ENCODE results near the gene LRP2BP.
A peak's percentile ranks its signal among the peaks of the same experiment; 100 is the strongest.

The LRP2BP gene

GRCh38 chr4:185384930-185385331, 10.8 kb downstream of the LRP2BP start:
- ATAC-seq (ENCODE audit: low read depth) (peak; percentile 49; the same call in 2 of the 3 replicates), DNase-seq (ENCODE audit: low spot score) (no peak)
- Histone ChIP-seq H3K27ac (ENCODE audit: poor library complexity, severe bottlenecking) (peak overlapping the region; percentile 27), H3K9me3 (ENCODE audit: severe bottlenecking) (no peaks in the 10 kb centered on the region), H3K27me3 (ENCODE audit: insufficient read depth, poor library complexity, severe bottlenecking) (no peaks in the 10 kb centered on the region), H3K36me3 (ENCODE audit: low read depth) (no peaks in the 10 kb centered on the region), H3K4me1 (ENCODE audit: insufficient read depth, poor library complexity, severe bottlenecking) (peaks cover 29% of the 10 kb centered on the region), H3K4me3 (ENCODE audit: severe bottlenecking) (no peak overlapping the region)
- TF ChIP-seq CTCF (IDR thresholded peaks at IDR 0.05; ENCODE audit: poor library complexity, severe bottlenecking): no peak

GRCh38 chr4:185384061-185384460, 11.7 kb downstream of the LRP2BP start:
- H3K9me3 ChIP-seq (ENCODE audit: severe bottlenecking): no peaks in the 10 kb centered on the region
- peaks cover 29% of the 10 kb centered on the region for H3K4me1 ChIP-seq (ENCODE audit: insufficient read depth, poor library complexity, severe bottlenecking)

GRCh38 chr4:185383451-185383850, 12.3 kb downstream of the LRP2BP start:
- Histone ChIP-seq H3K9me3 (ENCODE audit: severe bottlenecking) (no peaks in the 10 kb centered on the region), H3K4me3 (ENCODE audit: severe bottlenecking) (no peak overlapping the region), H3K27ac (ENCODE audit: poor library complexity, severe bottlenecking) (no peak overlapping the region), H3K27me3 (ENCODE audit: insufficient read depth, poor library complexity, severe bottlenecking) (no peaks in the 10 kb centered on the region), H3K36me3 (ENCODE audit: low read depth) (no peaks in the 10 kb centered on the region), H3K4me1 (ENCODE audit: insufficient read depth, poor library complexity, severe bottlenecking) (peaks cover 29% of the 10 kb centered on the region)
- DNase-seq (ENCODE audit: low spot score) (no peak), ATAC-seq (ENCODE audit: low read depth) (0 out of 3 replicates have a peak, but pooled peaks have one; percentile 51)
- TF ChIP-seq CTCF (IDR thresholded peaks at IDR 0.05; ENCODE audit: poor library complexity, severe bottlenecking): no peak

More at GRCh38 chr4:185384061-185384460, 11.7 kb downstream of the LRP2BP start:
- no peaks in the 10 kb centered on the region for H3K36me3 ChIP-seq (ENCODE audit: low read depth)
- no peak for TF ChIP-seq CTCF (IDR thresholded peaks at IDR 0.05; ENCODE audit: poor library complexity, severe bottlenecking)
- no peaks in the 10 kb centered on the region for H3K27me3 ChIP-seq (ENCODE audit: insufficient read depth, poor library complexity, severe bottlenecking)
- H3K4me3 ChIP-seq (ENCODE audit: severe bottlenecking): no peak overlapping the region
- no peak for ATAC-seq (ENCODE audit: low read depth)
- H3K27ac ChIP-seq (ENCODE audit: poor library complexity, severe bottlenecking): no peak overlapping the region
- no peak for DNase-seq (ENCODE audit: low spot score)

GRCh38 chr4:185382754-185383153, 13.0 kb downstream of the LRP2BP start:
- no peaks in the 10 kb centered on the region for H3K36me3 ChIP-seq (ENCODE audit: low read depth)
- peaks cover 29% of the 10 kb centered on the region for H3K4me1 ChIP-seq (ENCODE audit: insufficient read depth, poor library complexity, severe bottlenecking)
- no peak overlapping the region for H3K27ac ChIP-seq (ENCODE audit: poor library complexity, severe bottlenecking)
- DNase-seq (ENCODE audit: low spot score) (no peak), ATAC-seq (ENCODE audit: low read depth) (no peak)
- H3K9me3 ChIP-seq (ENCODE audit: severe bottlenecking): no peaks in the 10 kb centered on the region
- TF ChIP-seq CTCF (IDR thresholded peaks at IDR 0.05; ENCODE audit: poor library complexity, severe bottlenecking): no peak
- H3K4me3 ChIP-seq (ENCODE audit: severe bottlenecking): no peak overlapping the region
- no peaks in the 10 kb centered on the region for H3K27me3 ChIP-seq (ENCODE audit: insufficient read depth, poor library complexity, severe bottlenecking)

GRCh38 chr4:185381288-185382196, 14.2 kb downstream of the LRP2BP start:
- no peak overlapping the region for H3K4me3 ChIP-seq (ENCODE audit: severe bottlenecking)
- peak overlapping the region; percentile 20 for H3K27ac ChIP-seq (ENCODE audit: poor library complexity, severe bottlenecking)
- no peaks in the 10 kb centered on the region for H3K27me3 ChIP-seq (ENCODE audit: insufficient read depth, poor library complexity, severe bottlenecking)
- no peaks in the 10 kb centered on the region for H3K9me3 ChIP-seq (ENCODE audit: severe bottlenecking)
- ATAC-seq (ENCODE audit: low read depth) (peak; percentile 58; the same call in 1 of the 3 replicates), DNase-seq (ENCODE audit: low spot score) (no peak)
- no peaks in the 10 kb centered on the region for H3K36me3 ChIP-seq (ENCODE audit: low read depth)
- peaks cover 29% of the 10 kb centered on the region for H3K4me1 ChIP-seq (ENCODE audit: insufficient read depth, poor library complexity, severe bottlenecking)
- TF ChIP-seq CTCF (IDR thresholded peaks at IDR 0.05; ENCODE audit: poor library complexity, severe bottlenecking): no peak
